EL (cell line): ENCODE measurements around the gene VPS52.
"Not testable (repeated sequence)": the region's sequence is repeated elsewhere in the genome, so short reads cannot be mapped to it uniquely, and the experiment has no call there.

ENCODE experiments used
- DNase-seq: peaks from one replicate; pipeline ENCODE4 v3.0.0-alpha.2; 2016

Gene VPS52

GRCh38 chr6:33279971-33280511, 8.4 kb upstream of the VPS52 start:
- peak; percentile 65 for DNase-seq

GRCh38 chr6:33279257-33279695, 7.6 kb upstream of the VPS52 start:
- no peak for DNase-seq

- no peak for DNase-seq
These were observed 7.1 kb upstream of the VPS52 start for GRCh38 chr6:33278810-33279209.

GRCh38 chr6:33278392-33278741, 6.7 kb upstream of the VPS52 start:
- no peak for DNase-seq

GRCh38 chr6:33277663-33278391, 6.2 kb upstream of the VPS52 start:
- DNase-seq: peak; percentile 27

GRCh38 chr6:33276864-33277662, 5.4 kb upstream of the VPS52 start, which contains the start of gene B3GALT4:
Gene B3GALT4 (plus strand): TSS chr6:33277123. CDS start chr6:33277420, 297 bp downstream.
- DNase-seq: peak; percentile 80

- DNase-seq: no peak
These were observed 4.8 kb upstream of the VPS52 start for GRCh38 chr6:33276581-33276863.

- DNase-seq: not testable (repeated sequence)
These were observed 4.3 kb upstream of the VPS52 start for GRCh38 chr6:33275795-33276580.

- no peak for DNase-seq
These were observed 2.5 kb upstream of the VPS52 start for GRCh38 chr6:33273924-33274902.

GRCh38 chr6:33273129-33273923, 1.6 kb upstream of the VPS52 start:
- no peak for DNase-seq

- no peak for DNase-seq
These were observed 826 bp upstream of the VPS52 start for GRCh38 chr6:33272275-33273128.

- no peak for DNase-seq
These were observed 584 bp downstream of the VPS52 start for GRCh38 chr6:33271117-33271467.

GRCh38 chr6:33264015-33264414, 7.7 kb downstream of the VPS52 start:
- no peak for DNase-seq

- DNase-seq: not testable (repeated sequence)
These were observed 9.2 kb downstream of the VPS52 start for GRCh38 chr6:33262490-33262889.

- no peak for DNase-seq
These were observed 12.6 kb downstream of the VPS52 start for GRCh38 chr6:33259032-33259431.

GRCh38 chr6:33254591-33254990, 17.1 kb downstream of the VPS52 start:
- no peak for DNase-seq

- DNase-seq: peak; percentile 53
These were observed 18.9 kb downstream of the VPS52 start for GRCh38 chr6:33252759-33253158.

GRCh38 chr6:33251395-33252012, 20.2 kb downstream of the VPS52 start:
- no peak for DNase-seq

GRCh38 chr6:33250731-33251130, 20.9 kb downstream of the VPS52 start:
- DNase-seq: no peak
